Testis (tissue), 3 donors: ENCODE data around the gene MICB. TPM values are rescaled to one million over a fixed set of nuclear protein-coding genes. Genes with fewer than 3 reads are reported as not detected.

ENCODE experiments used
- DNase-seq: peaks from one replicate; pipeline ENCODE4 v3.0.0-alpha.2; 2019
- H3K27ac ChIP-seq, 2 donors: fragments of 200-600 bp; sonication (generic); one replicate each; pipeline ENCODE4 v1.5.1; 2019
- H3K27me3 ChIP-seq: fragments of 200-600 bp; sonication (generic); one replicate; pipeline ENCODE4 v1.5.1; 2019
- H3K36me3 ChIP-seq: fragments of 200-600 bp; sonication (generic); one replicate; pipeline ENCODE4 v1.5.1; 2017; ENCODE audit warnings: low read depth; ENCODE audit errors: missing control alignments
- H3K4me1 ChIP-seq: fragments of 200-600 bp; sonication (generic); one replicate; pipeline ENCODE4 v1.5.1; 2019
- H3K4me3 ChIP-seq, 2 donors: fragments of 200-600 bp; sonication (generic); one replicate each; pipeline ENCODE4 v1.5.1; 2017 to 2019
- H3K9me3 ChIP-seq: fragments of 200-600 bp; sonication (generic); one replicate; pipeline ENCODE4 v1.5.1; 2017
- CTCF ChIP-seq, 3 experiments: fragments of 450-650 bp in 2 of 3; fragments of 200-600 bp in 1 of 3; sonication (generic) in 1 of 3; IDR thresholded peaks; one replicate each; pipeline ENCODE4 v1.5.1; 2016 to 2019; ENCODE audit warnings: antibody characterized with exemption in 3 of 3, mild to moderate bottlenecking in 2 of 3, moderate library complexity in 1 of 3
- POLR2A ChIP-seq: fragments of 450-650 bp; IDR thresholded peaks from one replicate; pipeline ENCODE4 v1.6.1; 2017; ENCODE audit warnings: antibody characterized with exemption, mild to moderate bottlenecking, moderate library complexity
- WGBS, 2 donors: methylation state at CpG; one replicate each; pipeline ENCODE4 v1.1.5; 2018; 5-methylcytosine and 5-hydroxymethylcytosine counted together
- intact Hi-C: fragments of 100-400 bp; cut with DNase I; formaldehyde crosslinking; loops from one replicate; pipeline ENCODE4 v1.15.1; 2023; ENCODE audit warnings: low total_unique reads
- polyA plus RNA-seq: library from polyadenylated mRNA; stranded (reverse); fragments of 350-450 nt; fragmentation: Illumina TruSeq; extraction: RNeasy Lipid Tissue Mini Kit (QIAGEN cat#74804); gene quantifications from one replicate; pipeline ENCODE4 v1.2.3, GENCODE V29; 2014; ENCODE audit warnings: low read depth, low replicate concordance; ENCODE audit not compliant: insufficient read depth
- total RNA-seq, 2 donors: library from RNA; depleted of rRNA; stranded (reverse); fragments of >200 nt; gene quantifications; one replicate each; pipeline ENCODE4 v1.2.3, GENCODE V29; 2016

The MICB gene
- total and polyA plus RNA-seq, 3 donors from 2014 or later = 4.1 to 5.4 (median 4.4) TPM

- TF ChIP-seq CTCF (IDR thresholded peaks at IDR 0.05) (no peak), POLR2A (no peak)
- H3K36me3 ChIP-seq = no peaks in the 10 kb centered on the region
- no peak overlapping the region for H3K4me3 ChIP-seq
- 100% methylated on average over 1 of the region's 1 CpG for WGBS, 2 donors
- peaks cover 8% of the 10 kb centered on the region for H3K4me1 ChIP-seq
- no peaks in the 10 kb centered on the region for H3K27me3 ChIP-seq
- H3K27ac ChIP-seq = no peak overlapping the region
- no peaks in the 10 kb centered on the region for H3K9me3 ChIP-seq
- no peak for DNase-seq
- intact Hi-C loops = no loop called here
These were observed 32.8 kb upstream of the MICB start for GRCh38 chr6:31465185-31465536.

GRCh38 chr6:31465718-31466117, 32.2 kb upstream of the MICB start:
- Histone ChIP-seq H3K9me3 (no peaks in the 10 kb centered on the region), H3K27ac (no peak overlapping the region), H3K27me3 (no peaks in the 10 kb centered on the region), H3K36me3 (no peaks in the 10 kb centered on the region), H3K4me1 (peaks cover 8% of the 10 kb centered on the region), H3K4me3 (no peak overlapping the region)
- 94 to 95% methylated on average over 5 of the region's 5 CpGs for WGBS, 2 donors
- DNase-seq = no peak
- intact Hi-C loops = no loop called here
- TF ChIP-seq CTCF (IDR thresholded peaks at IDR 0.05) (no peak), POLR2A (no peak)

- peaks cover 8% of the 10 kb centered on the region for H3K4me1 ChIP-seq
- no peaks in the 10 kb centered on the region for H3K27me3 ChIP-seq
- H3K4me3 ChIP-seq = no peak overlapping the region
- intact Hi-C loops = no loop called here
- DNase-seq = no peak
- no peak overlapping the region for H3K27ac ChIP-seq
- H3K36me3 ChIP-seq = no peaks in the 10 kb centered on the region
- no peaks in the 10 kb centered on the region for H3K9me3 ChIP-seq
- TF ChIP-seq POLR2A (no peak), CTCF (IDR thresholded peaks at IDR 0.05) (no peak)
- WGBS, 2 donors = 91 to 92% methylated on average over 4 of the region's 4 CpGs
These were observed 31.5 kb upstream of the MICB start for GRCh38 chr6:31466466-31466865.

GRCh38 chr6:31467151-31467550, 30.8 kb upstream of the MICB start:
- H3K27ac ChIP-seq = no peak overlapping the region
- intact Hi-C loops = no loop called here
- H3K4me3 ChIP-seq = no peak overlapping the region
- no peaks in the 10 kb centered on the region for H3K9me3 ChIP-seq
- H3K36me3 ChIP-seq = no peaks in the 10 kb centered on the region
- H3K27me3 ChIP-seq = no peaks in the 10 kb centered on the region
- no peak for DNase-seq
- peaks cover 5% of the 10 kb centered on the region for H3K4me1 ChIP-seq
- TF ChIP-seq POLR2A = no peak
- no peak for TF ChIP-seq CTCF (IDR thresholded peaks at IDR 0.05)
- WGBS, 2 donors = 75 to 79% methylated on average over 8 of the region's 8 CpGs

- 84 to 100% methylated on average over 1 to 2 of the region's 2 CpGs for WGBS, 2 donors
- no peak for DNase-seq
- H3K4me3 ChIP-seq = no peak overlapping the region
- H3K9me3 ChIP-seq = no peaks in the 10 kb centered on the region
- H3K27me3 ChIP-seq = no peaks in the 10 kb centered on the region
- no peak for TF ChIP-seq POLR2A
- no peak for TF ChIP-seq CTCF (IDR thresholded peaks at IDR 0.05)
- H3K36me3 ChIP-seq = no peaks in the 10 kb centered on the region
- intact Hi-C loops = no loop called here
- H3K4me1 ChIP-seq = no peaks in the 10 kb centered on the region
- H3K27ac ChIP-seq = no peak overlapping the region
These were observed 29.6 kb upstream of the MICB start for GRCh38 chr6:31468311-31468710.
